Tibial artery (tissue), 4 donors: ENCODE measurements around the gene CHST11.

Source experiments
- DNase-seq, 2 donors: peaks; one replicate each; pipeline ENCODE4 v3.0.0-alpha.2; 2019
- H3K27ac ChIP-seq, 2 donors: fragments of 200-600 bp; sonication (generic) in 1 of 2; 1 replicate in 1 of 2; 2 replicates in 1 of 2; pipeline ENCODE4 v1.5.1; 2018 to 2019; ENCODE audit warnings: mild to moderate bottlenecking in 1 of 2
- H3K27me3 ChIP-seq, 2 donors: fragments of 200-600 bp; sonication (generic) in 1 of 2; one replicate each; pipeline versions ENCODE4 v1.5.1 to v1.6.0; 2016 to 2019
- H3K36me3 ChIP-seq, 3 donors: fragments of 200-600 bp; sonication (generic) in 2 of 3; one replicate each; pipeline ENCODE4 v1.5.1; 2016 to 2019; ENCODE audit warnings: mild to moderate bottlenecking in 2 of 3
- H3K4me1 ChIP-seq, 4 donors: fragments of 200-600 bp; sonication (generic) in 2 of 4; 1 replicate in 3 of 4; 2 replicates in 1 of 4; pipeline ENCODE4 v1.5.1; 2016 to 2019
- H3K4me3 ChIP-seq, 2 donors: fragments of 200-600 bp; sonication (generic) in 1 of 2; 1 replicate in 1 of 2; 2 replicates in 1 of 2; pipeline ENCODE4 v1.5.1; 2018 to 2019; ENCODE audit warnings: mild to moderate bottlenecking in 2 of 2
- H3K9me3 ChIP-seq, 3 donors: fragments of 200-600 bp; sonication (generic) in 1 of 3; one replicate each; pipeline ENCODE4 v1.5.1; 2016 to 2019
- CTCF ChIP-seq, 2 experiments: fragments of 200-600 bp in 1 of 2; fragments of 450-650 bp in 1 of 2; IDR thresholded peaks; one replicate each; pipeline ENCODE4 v1.5.1; 2017 to 2019; ENCODE audit warnings: antibody characterized with exemption in 2 of 2, mild to moderate bottlenecking in 1 of 2, moderate library complexity in 1 of 2
- intact Hi-C: fragments of 100-400 bp; cut with DNase I; formaldehyde crosslinking; loops from one replicate; pipeline ENCODE4 v1.15.0; 2023; ENCODE audit warnings: low total_unique reads

Gene CHST11

GRCh38 chr12:104456417-104456949 lies at the start of gene CHST11:
TSS of gene CHST11 (plus strand) at chr12:104456948.
- H3K9me3 ChIP-seq, result no peaks in the 10 kb centered on the region
- no peaks in the 10 kb centered on the region for H3K27me3 ChIP-seq
- peak; percentile 51 to 52 for TF ChIP-seq CTCF (IDR thresholded peaks at IDR 0.05)
- peaks cover 0 to 14% (median 6%) of the 10 kb centered on the region in 4 donors for H3K4me1 ChIP-seq
- peak; percentile 85 to 92 for DNase-seq
- H3K4me3 ChIP-seq, result peak within 1 kb of the TSS; percentile 59 to 72
- H3K36me3 ChIP-seq, result no peaks in the 10 kb centered on the region
- intact Hi-C loops, result loop anchor here (5.0 kb wide), 3 partner anchors 216 to 1836 kb away; no protein-coding TSS in a partner anchor
- H3K27ac ChIP-seq, result peak within 1 kb of the TSS; percentile 79 to 81

- Histone ChIP-seq H3K36me3 (no peaks in the 10 kb centered on the region), H3K4me3 (no peak overlapping the region)
Measured at GRCh38 chr12:104407438-104407837, 49.3 kb upstream of the CHST11 start.

GRCh38 chr12:104407922-104408321 lies 48.8 kb upstream of the CHST11 start:
- no peak for TF ChIP-seq CTCF (IDR thresholded peaks at IDR 0.05)
- intact Hi-C loops, result no loop called here
- no peaks in the 10 kb centered on the region for H3K4me1 ChIP-seq
- H3K36me3 ChIP-seq, result no peaks in the 10 kb centered on the region
- no peaks in the 10 kb centered on the region for H3K9me3 ChIP-seq
- no peak for DNase-seq
- H3K27ac ChIP-seq, result no peak overlapping the region
- H3K27me3 ChIP-seq, result no peaks in the 10 kb centered on the region
- H3K4me3 ChIP-seq, result no peak overlapping the region

More at GRCh38 chr12:104407438-104407837, 49.3 kb upstream of the CHST11 start:
- intact Hi-C loops, result no loop called here
- Histone ChIP-seq H3K4me1 (no peaks in the 10 kb centered on the region), H3K27ac (no peak overlapping the region), H3K9me3 (no peaks in the 10 kb centered on the region), H3K27me3 (no peaks in the 10 kb centered on the region)
- TF ChIP-seq CTCF (IDR thresholded peaks at IDR 0.05), result no peak
- DNase-seq, result no peak

- intact Hi-C loops, result no loop called here
- no peaks in the 10 kb centered on the region for H3K27me3 ChIP-seq
- H3K9me3 ChIP-seq, result no peaks in the 10 kb centered on the region
- DNase-seq, result no peak
- no peak overlapping the region for H3K27ac ChIP-seq
- H3K4me1 ChIP-seq, result no peaks in the 10 kb centered on the region
- TF ChIP-seq CTCF (IDR thresholded peaks at IDR 0.05), result no peak
- H3K36me3 ChIP-seq, result no peaks in the 10 kb centered on the region
- H3K4me3 ChIP-seq, result no peak overlapping the region
Measured at GRCh38 chr12:104410326-104410725, 46.4 kb upstream of the CHST11 start.

- intact Hi-C loops, result no loop called here
- Histone ChIP-seq H3K36me3 (no peaks in the 10 kb centered on the region), H3K27me3 (no peaks in the 10 kb centered on the region), H3K4me3 (no peak overlapping the region), H3K27ac (no peak overlapping the region), H3K9me3 (no peaks in the 10 kb centered on the region), H3K4me1 (no peaks in the 10 kb centered on the region)
- no peak for DNase-seq
- TF ChIP-seq CTCF (IDR thresholded peaks at IDR 0.05), result no peak
Measured at GRCh38 chr12:104410786-104411185, 46.0 kb upstream of the CHST11 start.
